Measurements from ENCODE around the gene PROSER3. TPM values are rescaled to one million over a fixed set of nuclear protein-coding genes. Genes with fewer than 3 reads are reported as not detected.

PROSER3 gene
- total and polyA plus RNA-seq, 2 donors (not counting 1 experiment from before 2014, with no cell fraction given): 26.0 to 61.0 TPM

DNA sequence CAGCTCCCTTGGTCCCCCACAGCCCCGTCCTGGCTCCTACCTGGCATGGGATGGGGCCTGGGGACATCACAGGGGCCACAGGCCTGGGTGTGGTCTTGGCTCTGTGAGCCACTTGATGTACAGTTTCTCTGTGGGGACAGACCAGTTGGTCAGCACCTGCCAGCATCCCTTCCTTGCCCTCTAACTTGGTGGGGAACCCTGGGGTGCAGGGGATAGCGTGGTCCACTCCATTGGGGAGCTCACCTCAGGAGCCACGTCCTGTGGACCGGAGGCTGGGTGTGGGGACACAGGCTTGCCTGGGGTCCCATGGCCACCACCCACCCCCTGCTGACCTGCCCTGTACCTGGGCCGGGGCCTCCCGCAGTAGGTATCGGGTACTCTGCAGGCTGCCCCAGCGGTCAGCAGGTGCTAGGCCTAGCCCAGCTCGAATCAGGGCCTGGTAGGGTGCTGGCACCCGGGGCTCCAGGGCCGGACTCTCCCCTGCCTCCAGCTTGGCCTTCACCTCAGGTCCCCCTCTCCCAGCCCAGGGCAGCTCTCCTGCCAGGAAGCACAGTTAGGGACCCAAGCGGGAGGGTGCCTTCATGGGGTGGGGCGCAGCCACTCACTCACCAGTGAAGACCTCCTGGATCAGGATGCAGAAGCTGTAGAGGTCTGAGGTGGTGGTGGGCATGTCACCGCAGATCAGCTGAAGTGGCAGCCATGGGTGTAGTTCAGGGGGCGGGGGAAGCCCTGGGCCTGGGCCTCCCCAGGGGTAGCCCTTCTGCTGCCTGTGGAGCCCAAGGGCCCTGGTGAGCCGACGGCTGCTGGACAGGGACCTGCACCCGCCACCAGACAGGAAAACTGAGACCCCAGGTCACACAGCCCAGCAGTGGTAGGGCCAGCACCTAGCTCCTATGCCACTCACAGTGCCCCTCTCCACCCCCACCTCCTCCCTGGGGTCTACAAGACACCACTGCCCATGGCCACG, 32.3 kb downstream of the PROSER3 start:
- Histone ChIP-seq H3K27ac (ENCODE audit: low read length in 2 of 2) (no peak overlapping the region), H3K9me3 (ENCODE audit: control extremely low read depth in 1 of 3, control insufficient read depth in 2 of 3, insufficient read depth in 1 of 3, low read length in 2 of 3) (no peaks in the 10 kb centered on the region), H3K27me3 (replicated peaks in 1 of 4; ENCODE audit: control extremely low read depth in 1 of 4, control insufficient read depth in 3 of 4, insufficient read depth in 4 of 4, low read length in 3 of 4) (no peaks in the 10 kb centered on the region), H3K79me2 (ENCODE audit: control insufficient read depth, insufficient read depth, low read length) (no peaks in the 10 kb centered on the region), H3K4me2 (replicated peaks; ENCODE audit: low read depth, low read length, poor library complexity, severe bottlenecking) (no peak overlapping the region), H3K4me3 (ENCODE audit: control extremely low read depth in 1 of 5, extremely low read depth in 1 of 5, insufficient read depth in 1 of 5, low read depth in 2 of 5, low read length in 4 of 5) (no peak overlapping the region), H3K9ac (ENCODE audit: low read length) (no peak overlapping the region), H4K20me1 (ENCODE audit: control insufficient read depth, insufficient read depth, low read length, poor library complexity, severe bottlenecking) (no peaks in the 10 kb centered on the region), H3K36me3 (replicated peaks in 1 of 2; ENCODE audit: control extremely low read depth in 1 of 2, control insufficient read depth in 1 of 2, extremely low read depth in 1 of 2, insufficient read depth in 2 of 2, low read length in 1 of 2) (no peaks in the 10 kb centered on the region), H2AFZ (ENCODE audit: insufficient read depth, low read depth, low read length, poor library complexity, severe bottlenecking) (no peak overlapping the region), H3K4me1 (ENCODE audit: control insufficient read depth in 2 of 2, insufficient read depth in 2 of 2, low read length in 2 of 2) (no peaks in the 10 kb centered on the region)
- Mint-ChIP-seq H3K9me3 (ENCODE audit: insufficient read depth) (no peaks in the 10 kb centered on the region), H3K27me3 (peaks cover 7% of the 10 kb centered on the region), H3K4me1 (no peaks in the 10 kb centered on the region), H3K27ac (no peak overlapping the region), H3K4me3 (no peak overlapping the region)
- DNase-seq (no peak), ATAC-seq (ENCODE audit: low read depth) (no peak)
- intact Hi-C loops (cut with micrococcal nuclease): no loop called here
- 87% methylated on average over 17 of the region's 19 CpGs for WGBS (ENCODE audit: insufficient coverage)
- ChIA-PET CTCF (no interaction called here), POLR2A (interaction anchor here (0.5 kb wide), 1 partner anchor 375 kb away, joined by 3 read pairs; no protein-coding TSS in a partner anchor)
- no peak for TF ChIP-seq EZH2 (IDR thresholded peaks at IDR 0.05; ENCODE audit: borderline replicate concordance, insufficient read depth, low read depth, low read length, poor library complexity, severe bottlenecking)
- TF ChIP-seq, protein P1, sequence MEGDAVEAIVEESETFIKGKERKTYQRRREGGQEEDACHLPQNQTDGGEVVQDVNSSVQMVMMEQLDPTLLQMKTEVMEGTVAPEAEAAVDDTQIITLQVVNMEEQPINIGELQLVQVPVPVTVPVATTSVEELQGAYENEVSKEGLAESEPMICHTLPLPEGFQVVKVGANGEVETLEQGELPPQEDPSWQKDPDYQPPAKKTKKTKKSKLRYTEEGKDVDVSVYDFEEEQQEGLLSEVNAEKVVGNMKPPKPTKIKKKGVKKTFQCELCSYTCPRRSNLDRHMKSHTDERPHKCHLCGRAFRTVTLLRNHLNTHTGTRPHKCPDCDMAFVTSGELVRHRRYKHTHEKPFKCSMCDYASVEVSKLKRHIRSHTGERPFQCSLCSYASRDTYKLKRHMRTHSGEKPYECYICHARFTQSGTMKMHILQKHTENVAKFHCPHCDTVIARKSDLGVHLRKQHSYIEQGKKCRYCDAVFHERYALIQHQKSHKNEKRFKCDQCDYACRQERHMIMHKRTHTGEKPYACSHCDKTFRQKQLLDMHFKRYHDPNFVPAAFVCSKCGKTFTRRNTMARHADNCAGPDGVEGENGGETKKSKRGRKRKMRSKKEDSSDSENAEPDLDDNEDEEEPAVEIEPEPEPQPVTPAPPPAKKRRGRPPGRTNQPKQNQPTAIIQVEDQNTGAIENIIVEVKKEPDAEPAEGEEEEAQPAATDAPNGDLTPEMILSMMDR (IDR thresholded peaks at IDR 0.05): no peak

Data from B cell (primary cell).